Hindlimb muscle (tissue), 1 donor: ENCODE measurements around the gene NSL1. TPM values are rescaled to one million over a fixed set of nuclear protein-coding genes. Genes with fewer than 3 reads are reported as not detected.
"Not testable (repeated sequence)": the region's sequence is repeated elsewhere in the genome, so short reads cannot be mapped to it uniquely, and the experiment has no call there.

Experiments
- DNase-seq: peaks from one replicate; pipeline ENCODE4 v3.0.0-alpha.2; 2013
- polyA plus RNA-seq: library from polyadenylated mRNA; unstranded; fragments of 120-200 nt; gene quantifications from one replicate; pipeline ENCODE4 v1.2.1, GENCODE V29; 2013; ENCODE audit not compliant: insufficient read length

NSL1 gene
- polyA plus RNA-seq, 1 donor, result 31.8 TPM

DNA sequence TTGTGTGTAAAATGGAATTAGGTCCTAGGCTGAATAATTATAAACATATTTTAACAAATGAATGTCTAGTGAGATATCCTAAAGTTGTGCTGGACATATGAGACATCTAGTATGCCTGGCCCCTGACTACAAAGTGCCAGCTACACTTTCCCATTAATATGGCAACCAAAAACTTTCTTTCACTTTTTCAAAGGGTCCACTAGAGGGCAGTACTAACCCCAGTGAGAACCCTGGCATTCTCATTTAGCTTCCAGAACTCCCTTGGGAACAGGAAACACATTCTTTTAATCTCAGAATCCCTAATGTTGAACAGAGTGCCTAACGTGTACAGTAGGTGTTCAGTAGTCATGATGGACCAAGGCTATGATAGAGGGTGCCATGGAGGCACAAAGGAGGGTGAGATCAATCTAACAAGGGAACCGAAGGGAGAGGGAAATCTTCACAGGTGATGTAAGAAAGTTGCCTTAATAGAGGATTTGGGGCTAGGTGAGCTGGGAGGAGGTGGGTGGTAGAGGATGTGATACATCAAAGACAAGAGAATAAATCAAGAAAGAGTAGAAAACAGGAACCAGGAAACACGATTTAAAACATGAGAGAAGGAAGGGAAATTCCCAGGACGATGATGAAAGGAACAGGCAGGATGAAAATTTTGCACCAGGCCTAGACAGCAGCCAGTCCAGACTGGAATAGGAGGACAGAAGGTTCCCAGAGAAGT, 41.6 kb downstream of the NSL1 start:
- no peak for DNase-seq

DNA sequence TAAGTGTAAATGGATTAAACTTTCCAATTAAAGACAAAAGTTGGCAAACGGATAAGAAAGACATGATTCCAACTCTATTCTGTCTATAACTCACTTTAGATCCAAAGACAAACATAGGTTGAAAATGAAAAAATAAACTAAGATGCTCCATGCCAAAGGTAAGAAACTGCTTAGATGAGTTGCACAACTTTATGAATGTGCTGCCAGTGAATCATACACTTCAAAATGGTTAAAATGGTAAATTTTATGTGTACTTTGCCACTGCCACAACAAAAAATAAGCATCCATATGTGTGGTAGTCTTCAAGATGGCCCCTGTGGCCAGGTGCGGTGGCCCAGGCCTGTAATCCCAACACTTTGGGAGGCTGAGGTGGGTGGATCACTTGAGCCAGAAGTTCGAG, 45.0 kb downstream of the NSL1 start:
- DNase-seq, result no peak

DNA sequence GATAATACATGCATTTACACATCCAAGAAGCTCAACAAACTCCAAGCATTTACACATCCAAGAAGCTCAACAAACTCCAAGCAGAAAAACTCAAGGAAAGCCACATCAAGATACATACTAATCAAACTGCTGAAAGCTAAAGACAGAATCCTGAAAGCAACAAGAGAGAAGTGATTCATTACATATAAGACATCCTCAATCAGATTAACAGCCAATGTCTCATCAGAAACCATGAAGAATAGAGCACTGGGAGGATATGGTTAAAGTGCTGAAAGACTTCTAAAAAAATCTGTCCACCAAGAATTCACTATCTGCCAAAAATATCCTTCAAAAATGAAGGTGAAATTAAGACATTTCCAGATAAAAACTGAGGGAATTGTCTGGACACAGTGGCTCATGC, 46.3 kb downstream of the NSL1 start:
- no peak for DNase-seq

DNA sequence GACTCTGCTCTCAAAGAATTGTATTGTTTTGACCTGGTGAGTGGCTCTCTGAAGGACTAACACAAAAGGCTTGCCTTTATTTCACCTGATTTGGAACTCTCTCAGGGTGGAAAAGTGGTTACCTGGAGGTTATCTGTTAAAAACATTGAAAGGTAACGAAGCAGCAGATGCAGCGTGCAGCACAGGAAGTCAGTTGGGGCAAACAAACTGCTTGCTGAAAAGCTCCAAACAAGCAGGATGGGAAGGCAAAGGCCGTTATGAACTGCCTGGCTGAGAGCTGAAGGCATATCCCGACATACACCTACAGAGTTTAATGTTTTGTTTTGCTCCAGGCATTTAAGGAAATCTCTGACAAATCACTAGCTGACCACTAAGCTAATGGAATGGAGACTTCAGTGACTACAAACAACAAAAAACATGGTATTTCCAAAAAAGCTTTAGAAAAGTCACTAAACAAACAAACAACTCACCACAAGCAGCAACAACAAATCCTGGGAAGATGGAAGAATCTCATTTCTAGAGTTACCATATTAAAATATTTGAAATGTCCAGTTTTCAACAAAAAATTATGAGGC, 47.6 kb downstream of the NSL1 start:
- no peak for DNase-seq

- DNase-seq, result no peak
Measured at GRCh38 chr1:212738330-212738729, 53.2 kb downstream of the NSL1 start.

- no peak for DNase-seq
Measured at GRCh38 chr1:212737559-212737958, 54.0 kb downstream of the NSL1 start.

- no peak for DNase-seq
Measured at GRCh38 chr1:212733109-212733508, 58.5 kb downstream of the NSL1 start.

- no peak for DNase-seq
Measured at GRCh38 chr1:212731630-212732029, 59.9 kb downstream of the NSL1 start.

GRCh38 chr1:212728606-212729005, 63.0 kb downstream of the NSL1 start:
- no peak for DNase-seq

DNA sequence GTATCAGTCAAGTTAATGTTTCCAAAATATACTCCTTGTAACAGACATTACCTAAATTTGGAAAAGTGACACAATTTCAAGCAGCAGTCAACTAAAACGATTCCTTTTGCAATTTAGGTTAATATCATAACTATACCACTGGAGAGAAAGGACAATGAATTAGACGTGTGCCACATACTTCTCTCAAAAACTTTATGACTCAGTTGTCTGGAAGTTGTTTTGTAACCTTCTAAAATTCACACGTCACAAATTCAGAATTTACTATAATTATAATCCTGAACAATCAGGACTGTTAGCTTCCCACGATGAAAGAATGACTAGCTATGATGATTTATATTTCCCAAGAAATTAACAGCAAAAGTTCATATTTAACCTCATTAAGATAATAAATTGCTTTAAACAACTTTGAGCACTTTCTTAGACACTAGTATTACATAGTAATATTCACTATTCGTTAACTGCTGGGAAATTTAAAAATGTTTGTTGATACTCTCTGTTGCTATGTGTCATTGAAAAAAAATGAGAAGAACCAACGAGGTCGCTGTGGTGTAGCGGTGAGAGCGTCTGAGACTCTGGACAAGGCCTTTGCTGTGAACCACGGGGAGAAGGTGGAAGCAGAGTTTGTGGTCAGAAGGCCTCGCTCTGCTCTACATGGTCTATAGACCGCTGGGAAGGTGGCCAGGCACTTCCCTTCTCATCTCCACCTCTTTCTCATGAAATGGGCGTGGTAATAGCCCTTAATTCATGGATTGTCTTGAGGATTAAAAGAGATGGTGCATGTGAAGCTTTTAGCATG, 64.0 kb downstream of the NSL1 start:
- no peak for DNase-seq

GRCh38 chr1:212724679-212725078, 66.9 kb downstream of the NSL1 start:
- DNase-seq, result not testable (repeated sequence)

DNA sequence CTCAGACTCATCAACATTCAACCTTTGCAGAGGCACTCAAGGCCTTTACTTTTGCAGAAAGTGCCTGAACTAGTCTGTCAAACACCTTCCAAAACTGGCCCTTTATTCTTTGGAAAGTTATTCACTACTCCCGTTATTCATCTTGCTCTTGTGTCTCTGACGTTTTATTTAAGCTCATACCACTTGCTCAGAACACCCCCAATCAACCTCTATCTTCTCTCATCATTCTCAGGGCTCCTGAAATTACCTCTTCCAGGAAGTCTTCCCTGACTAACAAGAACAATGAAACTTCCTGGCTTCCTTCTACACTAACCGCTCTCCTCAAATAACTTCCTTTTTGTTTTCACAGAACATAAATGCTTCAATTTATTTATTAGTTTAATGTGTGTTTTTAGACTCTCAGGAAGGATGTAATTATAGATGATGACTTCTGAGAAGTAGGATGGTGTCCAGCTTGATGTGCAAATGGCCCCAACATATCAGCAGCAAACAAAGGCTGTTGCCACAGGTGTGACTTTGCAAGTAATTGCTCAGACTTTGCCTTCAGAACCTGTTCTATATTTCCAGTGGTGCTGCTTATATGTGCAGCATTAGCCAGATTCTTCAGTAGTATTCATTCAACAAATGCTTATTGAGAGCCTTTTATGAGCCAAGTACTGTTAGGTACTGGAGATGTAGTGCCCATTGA, 69.2 kb downstream of the NSL1 start:
- DNase-seq, result no peak

GRCh38 chr1:212721388-212722247, 70.0 kb downstream of the NSL1 start:
- DNase-seq, result no peak

DNA sequence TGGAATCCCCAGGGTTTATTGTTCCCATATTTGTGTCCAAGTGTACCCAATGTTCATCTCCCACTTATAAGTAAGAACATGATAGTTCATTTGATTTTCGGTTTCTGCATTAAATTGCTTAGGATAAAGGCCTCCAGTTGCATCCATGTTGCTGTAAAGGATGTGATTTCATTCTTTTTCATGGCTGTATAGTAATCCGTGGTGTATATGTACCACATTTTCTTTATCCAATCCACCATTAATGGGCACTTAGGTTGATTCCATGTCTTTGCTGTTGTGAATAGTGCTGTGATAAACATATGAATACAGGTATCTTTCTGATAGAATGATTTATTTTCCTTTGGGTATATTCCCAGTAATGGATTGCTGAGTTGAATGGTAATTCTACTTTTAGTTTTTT, 71.9 kb downstream of the NSL1 start:
- DNase-seq, result no peak

- peak; percentile 11 for DNase-seq
Measured at GRCh38 chr1:212718499-212718898, 73.1 kb downstream of the NSL1 start.

GRCh38 chr1:212716161-212716560, 75.4 kb downstream of the NSL1 start:
- DNase-seq, result no peak

DNA sequence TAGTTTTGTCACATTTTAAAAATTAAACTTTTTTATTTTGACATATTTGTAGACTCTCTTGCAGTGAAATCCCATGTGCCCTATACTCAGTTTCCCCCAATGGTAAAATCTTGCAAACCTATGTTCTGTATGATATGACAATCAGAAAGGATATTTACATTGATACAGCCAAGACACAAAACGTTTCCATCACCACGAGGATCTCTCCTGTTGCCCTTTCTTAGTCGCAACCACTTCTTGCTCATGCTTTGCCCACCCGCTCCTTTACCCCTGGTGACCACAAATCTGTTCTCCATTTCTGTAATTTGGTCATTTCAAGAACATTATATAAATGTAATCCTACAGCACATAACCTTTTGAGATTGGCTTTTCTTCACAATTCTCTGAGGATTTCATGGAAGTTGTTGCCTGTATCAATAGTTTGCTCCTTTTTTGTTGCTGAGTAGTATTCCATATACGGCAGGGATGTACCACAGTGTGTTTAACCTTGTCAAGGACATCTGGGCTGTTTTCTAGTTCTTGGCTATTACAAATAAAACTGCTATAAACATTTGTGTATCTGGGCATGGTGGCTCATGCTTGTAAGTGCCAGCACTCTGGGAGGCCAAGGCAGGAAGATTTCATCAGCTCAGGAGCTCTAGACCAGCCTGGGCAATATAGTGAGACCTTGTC, 78.0 kb downstream of the NSL1 start:
- no peak for DNase-seq

GRCh38 chr1:212712451-212713303, 78.9 kb downstream of the NSL1 start:
- DNase-seq, result no peak

GRCh38 chr1:212711974-212712373, 79.6 kb downstream of the NSL1 start:
- not testable (repeated sequence) for DNase-seq

DNA sequence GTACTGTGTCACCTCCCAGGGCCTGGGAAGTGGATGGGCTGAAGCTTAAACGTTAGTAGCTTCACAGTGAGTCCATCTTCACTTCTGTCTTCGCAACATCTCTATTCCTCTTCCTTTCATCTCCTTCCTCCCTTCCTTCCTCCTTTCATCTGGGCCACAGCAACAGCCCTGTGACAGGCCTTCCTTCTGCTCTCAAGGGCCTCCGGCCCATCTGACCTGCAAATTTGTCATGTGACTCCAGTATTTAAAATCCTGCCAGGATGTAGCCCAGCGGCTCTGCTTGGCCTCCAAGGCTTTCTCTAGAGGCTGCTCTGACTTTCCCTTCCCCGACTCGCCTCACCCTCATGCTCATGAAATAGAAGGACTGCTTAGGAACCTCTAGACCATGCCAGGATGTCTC, 81.0 kb downstream of the NSL1 start:
- DNase-seq, result no peak
